ENCODE results near the gene GAN.

GRCh38 chr16:81437865-81438264 is 123.1 kb downstream of the GAN start:
- TF ChIP-seq CTCF (IDR thresholded peaks at IDR 0.05 in 4 of 5, conservative IDR thresholded peaks at IDR 0.05 in 1 of 5) = no peak
- TF ChIP-seq POLR2A (IDR thresholded peaks at IDR 0.05) = no peak
